Measurements from ENCODE around the gene AP5Z1. TPM values are rescaled to one million over a fixed set of nuclear protein-coding genes. Genes with fewer than 3 reads are reported as not detected.

AP5Z1 gene
- total RNA-seq, 1 donor from 2014 or later: 71.2 TPM

DNA sequence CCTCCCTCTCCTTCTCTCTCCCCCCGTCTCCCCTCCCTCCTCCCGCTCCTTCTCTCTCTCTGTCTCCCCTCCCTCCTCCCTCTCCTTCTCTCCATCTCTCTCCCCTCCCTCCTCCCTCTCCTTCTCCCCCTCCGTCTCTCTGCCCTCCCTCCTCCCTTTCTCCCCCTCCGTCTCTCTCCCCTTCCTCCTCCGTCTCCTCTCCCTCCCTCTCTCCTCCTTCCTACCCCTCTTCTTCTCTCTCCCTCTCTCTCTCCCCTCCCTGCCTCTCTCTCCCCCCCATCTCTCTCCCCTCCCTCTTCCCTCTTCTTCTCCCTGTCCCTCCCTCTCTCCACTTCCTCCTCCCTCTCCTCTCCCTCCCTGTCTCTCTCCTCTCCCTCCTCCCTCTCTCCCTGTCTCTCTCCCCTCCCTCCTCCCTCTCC lies 32.2 kb downstream of the AP5Z1 start:
- H3K4me3 ChIP-seq (ENCODE audit: low read depth, low read length): no peak overlapping the region
- no peak for DNase-seq (ENCODE audit: low read depth)
- TF ChIP-seq, protein P1, sequence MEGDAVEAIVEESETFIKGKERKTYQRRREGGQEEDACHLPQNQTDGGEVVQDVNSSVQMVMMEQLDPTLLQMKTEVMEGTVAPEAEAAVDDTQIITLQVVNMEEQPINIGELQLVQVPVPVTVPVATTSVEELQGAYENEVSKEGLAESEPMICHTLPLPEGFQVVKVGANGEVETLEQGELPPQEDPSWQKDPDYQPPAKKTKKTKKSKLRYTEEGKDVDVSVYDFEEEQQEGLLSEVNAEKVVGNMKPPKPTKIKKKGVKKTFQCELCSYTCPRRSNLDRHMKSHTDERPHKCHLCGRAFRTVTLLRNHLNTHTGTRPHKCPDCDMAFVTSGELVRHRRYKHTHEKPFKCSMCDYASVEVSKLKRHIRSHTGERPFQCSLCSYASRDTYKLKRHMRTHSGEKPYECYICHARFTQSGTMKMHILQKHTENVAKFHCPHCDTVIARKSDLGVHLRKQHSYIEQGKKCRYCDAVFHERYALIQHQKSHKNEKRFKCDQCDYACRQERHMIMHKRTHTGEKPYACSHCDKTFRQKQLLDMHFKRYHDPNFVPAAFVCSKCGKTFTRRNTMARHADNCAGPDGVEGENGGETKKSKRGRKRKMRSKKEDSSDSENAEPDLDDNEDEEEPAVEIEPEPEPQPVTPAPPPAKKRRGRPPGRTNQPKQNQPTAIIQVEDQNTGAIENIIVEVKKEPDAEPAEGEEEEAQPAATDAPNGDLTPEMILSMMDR (IDR thresholded peaks at IDR 0.05; ENCODE audit: insufficient read depth, low read length, poor library complexity, severe bottlenecking): no peak

GRCh38 chr7:4808026-4808425 lies 32.6 kb downstream of the AP5Z1 start:
- no peaks in the 10 kb centered on the region for H3K36me3 ChIP-seq (ENCODE audit: control insufficient read depth, insufficient read depth, low read length)
- H3K27me3 ChIP-seq (ENCODE audit: control insufficient read depth, insufficient read depth, low read length): peaks cover 33% of the 10 kb centered on the region
- DNase-seq (ENCODE audit: low read depth): no peak
- no peak overlapping the region for H3K4me3 ChIP-seq (ENCODE audit: low read depth, low read length)
- TF ChIP-seq, protein P1 (IDR thresholded peaks at IDR 0.05; ENCODE audit: insufficient read depth, low read length, poor library complexity, severe bottlenecking): no peak

More for the DNA sequence above, 32.2 kb downstream of the AP5Z1 start:
- Histone ChIP-seq H3K27me3 (ENCODE audit: control insufficient read depth, insufficient read depth, low read length) (peaks cover 33% of the 10 kb centered on the region), H3K36me3 (ENCODE audit: control insufficient read depth, insufficient read depth, low read length) (no peaks in the 10 kb centered on the region)

DNA sequence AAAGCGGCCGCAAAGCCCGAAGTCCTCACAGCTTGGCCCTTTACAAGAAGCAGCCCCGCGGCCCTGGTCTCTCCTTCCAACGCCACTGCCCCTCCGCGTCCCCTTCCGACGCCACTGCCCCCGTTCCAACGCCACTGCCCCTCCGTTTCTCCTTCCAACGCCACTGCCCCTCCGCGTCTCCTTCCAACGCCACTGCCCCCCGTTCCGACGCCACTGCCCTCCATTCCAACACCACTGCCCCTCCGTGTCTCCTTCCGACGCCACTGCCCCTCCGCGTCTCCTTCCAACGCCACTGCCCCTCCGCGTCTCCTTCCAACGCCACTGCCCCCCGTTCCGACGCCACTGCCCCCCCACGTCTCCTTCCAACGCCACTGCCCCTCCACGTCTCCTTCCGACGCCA lies 33.1 kb downstream of the AP5Z1 start:
- Histone ChIP-seq H3K4me3 (ENCODE audit: low read depth, low read length) (no peak overlapping the region), H3K27me3 (ENCODE audit: control insufficient read depth, insufficient read depth, low read length) (peaks cover 39% of the 10 kb centered on the region), H3K36me3 (ENCODE audit: control insufficient read depth, insufficient read depth, low read length) (no peaks in the 10 kb centered on the region)
- no peak for DNase-seq (ENCODE audit: low read depth)
- TF ChIP-seq, protein P1 (IDR thresholded peaks at IDR 0.05; ENCODE audit: insufficient read depth, low read length, poor library complexity, severe bottlenecking): no peak

DNA sequence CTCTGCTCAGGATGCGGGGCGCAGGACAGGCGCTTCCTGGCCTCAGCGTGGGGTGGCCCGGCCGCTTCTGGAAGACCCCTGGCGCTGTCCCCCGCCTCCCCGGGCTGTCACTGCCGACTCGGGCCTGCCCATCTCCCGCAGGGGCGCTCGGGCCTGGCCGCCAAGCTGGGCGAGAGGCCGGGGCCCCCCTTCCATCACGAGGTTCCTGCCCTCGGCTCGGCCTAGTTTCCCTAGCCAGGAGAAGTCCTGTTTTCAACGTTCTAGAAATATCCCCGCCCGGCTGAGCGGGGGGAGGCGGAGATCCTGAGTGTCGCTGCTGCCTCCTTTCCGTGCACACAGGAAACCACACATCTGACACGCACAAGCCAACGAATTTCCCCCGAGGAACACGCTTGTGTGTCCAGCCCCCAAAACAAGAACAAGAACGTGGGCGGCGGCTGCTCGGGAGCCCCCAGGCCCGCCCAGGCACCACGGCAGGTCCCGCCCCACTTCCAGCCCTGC lies 33.7 kb downstream of the AP5Z1 start:
- no peak for DNase-seq (ENCODE audit: low read depth)
- no peak overlapping the region for H3K4me3 ChIP-seq (ENCODE audit: low read depth, low read length)
- H3K27me3 ChIP-seq (ENCODE audit: control insufficient read depth, insufficient read depth, low read length): peaks cover 44% of the 10 kb centered on the region
- TF ChIP-seq, protein P1 (IDR thresholded peaks at IDR 0.05; ENCODE audit: insufficient read depth, low read length, poor library complexity, severe bottlenecking): no peak
- H3K36me3 ChIP-seq (ENCODE audit: control insufficient read depth, insufficient read depth, low read length): no peaks in the 10 kb centered on the region

DNA sequence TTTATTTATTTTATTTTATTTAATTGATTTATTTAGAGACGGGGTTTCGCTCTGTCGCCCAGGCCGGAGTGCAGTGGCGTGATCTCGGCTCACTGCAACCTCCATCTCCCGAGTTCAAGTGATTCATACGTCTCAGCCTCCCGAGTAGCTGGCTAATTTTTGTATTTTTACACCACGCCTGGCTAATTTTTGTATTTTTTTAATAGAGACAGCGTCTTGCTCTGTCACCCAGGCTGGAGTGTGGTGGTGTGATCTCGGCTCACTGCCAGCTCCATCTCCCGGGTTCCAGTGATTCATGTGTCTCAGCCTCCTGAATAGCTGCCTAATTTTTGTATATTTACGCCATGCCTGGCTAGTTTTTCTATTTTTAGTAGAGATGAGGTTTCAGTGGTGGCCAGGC lies 34.2 kb downstream of the AP5Z1 start:
- DNase-seq (ENCODE audit: low read depth): peak; percentile 28
- TF ChIP-seq, protein P1 (IDR thresholded peaks at IDR 0.05; ENCODE audit: insufficient read depth, low read length, poor library complexity, severe bottlenecking): no peak
- no peak overlapping the region for H3K4me3 ChIP-seq (ENCODE audit: low read depth, low read length)
- no peaks in the 10 kb centered on the region for H3K36me3 ChIP-seq (ENCODE audit: control insufficient read depth, insufficient read depth, low read length)
- peaks cover 49% of the 10 kb centered on the region for H3K27me3 ChIP-seq (ENCODE audit: control insufficient read depth, insufficient read depth, low read length)

- TF ChIP-seq, protein P1 (IDR thresholded peaks at IDR 0.05; ENCODE audit: insufficient read depth, low read length, poor library complexity, severe bottlenecking): peak; percentile 7
- Histone ChIP-seq H3K36me3 (ENCODE audit: control insufficient read depth, insufficient read depth, low read length) (no peaks in the 10 kb centered on the region), H3K27me3 (ENCODE audit: control insufficient read depth, insufficient read depth, low read length) (peaks cover 57% of the 10 kb centered on the region), H3K4me3 (ENCODE audit: low read depth, low read length) (no peak overlapping the region)
- DNase-seq (ENCODE audit: low read depth): no peak
Observed at GRCh38 chr7:4814433-4814832, 39.0 kb downstream of the AP5Z1 start.
